ENCODE measurements around the gene HES3.

GRCh38 chr1:6278263-6278662 is 34.3 kb downstream of the HES3 start:
- TF ChIP-seq CTCF (IDR thresholded peaks at IDR 0.05; ENCODE audit: low read length) (no peak), EZH2 (IDR thresholded peaks at IDR 0.05; ENCODE audit: borderline replicate concordance, low read length) (no peak)
